Measurements from ENCODE around the gene SIAH1. TPM values are rescaled to one million over a fixed set of nuclear protein-coding genes. Genes with fewer than 3 reads are reported as not detected.
"Not testable (repeated sequence)": the region's sequence is repeated elsewhere in the genome, so short reads cannot be mapped to it uniquely, and the experiment has no call there.

Gene SIAH1
- total RNA-seq, 2 donors from 2014 or later: 25.1 to 30.7 TPM

DNA sequence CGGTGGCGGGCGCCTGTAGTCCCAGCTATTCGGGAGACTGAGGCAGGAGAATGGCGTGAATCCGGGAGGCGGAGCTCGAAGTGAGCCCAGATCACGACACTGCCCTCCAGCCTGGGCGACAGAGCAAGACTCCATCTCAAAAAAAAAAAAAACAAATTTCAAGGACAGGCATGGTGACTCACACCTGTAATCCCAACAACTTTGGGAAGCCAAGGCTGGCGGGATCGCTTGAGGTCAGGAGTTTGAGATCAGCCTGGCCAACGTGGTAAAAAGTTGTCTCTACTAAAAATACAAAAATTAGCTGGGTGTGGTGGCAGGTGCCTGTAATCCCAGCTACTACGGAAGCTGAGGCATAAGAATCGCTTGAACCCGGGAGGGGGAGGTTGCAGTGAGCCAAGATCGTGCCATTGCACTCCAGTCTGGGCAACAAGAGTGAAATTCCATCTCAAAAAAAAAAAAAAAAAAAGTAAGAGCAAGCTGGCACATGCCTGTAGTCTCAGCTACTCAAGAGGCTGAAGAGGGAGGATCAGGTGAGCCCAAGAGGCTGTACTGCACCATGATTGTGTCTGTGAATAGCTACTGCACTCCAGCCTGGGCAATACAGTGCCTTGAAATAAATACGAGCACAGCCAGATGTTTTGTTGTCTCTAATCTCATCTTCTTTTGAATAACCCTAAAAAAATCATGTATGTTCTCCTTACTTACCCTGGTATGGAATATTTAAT is 14.4 kb downstream of the SIAH1 start:
- DNase-seq; ATAC-seq; intact Hi-C loops (cut with DNase I, micrococcal nuclease): not testable (repeated sequence)

DNA sequence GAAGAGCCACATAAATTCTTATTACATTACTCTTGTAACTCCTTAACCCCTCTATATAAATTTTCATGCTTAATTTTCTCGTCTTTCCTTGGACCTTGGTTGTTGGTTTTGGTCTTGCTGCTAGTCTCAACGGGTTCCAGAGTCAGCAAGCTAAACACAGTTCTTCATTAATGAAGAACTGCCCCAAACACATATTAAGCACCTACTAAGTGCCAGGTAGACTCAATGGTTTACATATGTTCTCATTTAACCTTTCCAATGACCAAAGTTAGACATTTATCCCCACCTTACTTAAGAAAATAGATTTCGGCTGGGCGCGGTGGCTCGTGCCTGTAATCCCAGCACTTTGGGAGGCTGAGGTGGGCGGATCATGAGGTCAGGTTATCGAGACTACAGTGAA is 15.0 kb downstream of the SIAH1 start:
- no peak for ATAC-seq
- DNase-seq: no peak

DNA sequence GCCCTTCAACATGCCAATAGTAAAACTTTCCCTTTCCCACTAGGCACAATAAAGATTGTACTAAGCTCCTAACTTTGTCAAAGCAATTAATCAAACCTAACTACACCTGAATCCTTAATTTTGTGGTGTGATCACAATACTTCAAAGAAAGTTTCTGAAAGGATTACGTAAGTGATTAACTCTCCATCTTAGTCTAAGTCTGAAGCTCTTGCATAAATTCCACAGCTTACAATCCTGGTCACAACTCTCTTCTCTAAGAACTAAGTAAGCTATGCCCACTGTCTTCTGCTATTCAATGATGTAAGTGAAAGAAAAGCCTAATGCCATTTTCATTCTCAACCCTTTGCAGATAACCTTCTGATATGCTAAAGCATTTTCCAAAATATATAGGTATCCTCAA is 15.4 kb downstream of the SIAH1 start:
- intact Hi-C loops (cut with DNase I, micrococcal nuclease): no loop called here
- no peak for DNase-seq
- no peak for ATAC-seq

More for the DNA sequence above, 15.0 kb downstream of the SIAH1 start:
- intact Hi-C loops (cut with DNase I, micrococcal nuclease): no loop called here

DNA sequence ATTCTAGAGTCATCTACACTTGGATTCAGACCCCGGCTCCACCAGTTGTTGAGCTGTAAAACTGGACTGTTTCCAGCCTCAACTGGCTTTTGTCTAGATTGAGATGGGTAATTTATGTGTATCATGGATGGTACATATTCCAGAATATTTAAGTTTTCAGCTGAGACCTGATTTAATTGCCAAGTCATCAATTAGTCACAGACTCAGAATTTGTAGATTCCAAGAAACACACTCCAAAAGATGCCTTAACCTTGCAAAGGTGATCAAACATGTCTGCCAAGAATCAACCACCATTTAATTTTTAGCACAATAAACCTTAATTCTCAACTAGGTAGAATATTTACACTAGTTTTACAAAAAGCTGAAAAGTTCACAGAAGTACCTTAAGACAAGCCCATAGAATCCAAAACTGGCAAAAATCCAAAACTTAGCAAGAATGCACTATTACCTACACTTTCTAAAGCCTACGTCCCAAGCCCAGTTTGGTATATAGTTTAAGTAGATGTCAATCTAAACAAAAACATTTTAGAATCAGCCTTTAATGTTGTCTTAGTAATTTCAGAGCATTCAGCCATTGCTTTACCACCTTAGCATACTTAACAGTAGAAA is 17.7 kb downstream of the SIAH1 start:
- ATAC-seq: no peak
- DNase-seq: no peak
- intact Hi-C loops (cut with DNase I, micrococcal nuclease): no loop called here

DNA sequence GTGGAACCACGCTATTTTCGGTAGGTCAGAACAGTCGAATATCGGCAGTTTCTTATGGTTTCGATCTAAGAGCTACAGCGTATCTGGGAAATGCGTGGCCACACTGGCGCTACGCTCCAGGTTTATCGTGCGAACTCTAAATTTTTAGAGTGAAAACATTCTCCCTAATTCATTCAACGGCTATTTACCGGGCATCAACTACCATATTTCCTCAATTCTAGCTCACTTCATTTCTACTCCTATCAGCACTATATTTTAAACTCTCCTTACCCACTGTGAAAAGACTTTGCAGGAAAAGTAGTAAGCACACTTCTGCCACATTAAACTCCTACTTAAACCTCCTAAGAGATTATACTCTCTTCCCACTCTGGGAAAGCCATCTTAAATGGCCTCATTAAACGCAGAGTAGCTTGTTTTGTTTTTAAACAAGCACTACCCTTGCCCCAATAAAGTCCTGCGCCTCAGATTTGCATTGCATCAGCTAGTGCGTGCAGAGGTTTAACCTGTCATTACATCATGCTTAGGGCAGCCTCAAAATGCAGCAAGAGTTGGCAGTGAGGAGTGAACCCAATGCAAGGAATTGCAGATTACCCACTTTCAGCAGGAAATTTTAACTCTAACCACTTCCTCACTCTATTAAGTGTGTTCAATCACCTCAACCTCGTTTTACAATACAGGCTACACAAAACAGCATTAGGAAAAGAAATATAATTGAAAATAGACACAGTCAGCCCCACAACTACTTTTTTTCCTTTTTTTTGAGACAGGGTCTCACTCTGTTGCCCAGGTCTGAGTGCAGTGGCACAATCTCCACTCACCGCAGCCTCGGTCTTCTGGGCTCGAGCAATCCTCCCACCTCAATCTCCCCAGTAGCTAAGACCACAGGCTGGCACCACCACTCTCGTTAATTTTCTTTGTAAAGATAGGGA is 18.8 kb downstream of the SIAH1 start:
- DNase-seq (peak in 1 of 2 donors; percentile 61), ATAC-seq (peak; percentile 57)
- intact Hi-C loops (cut with DNase I, micrococcal nuclease): no loop called here

DNA sequence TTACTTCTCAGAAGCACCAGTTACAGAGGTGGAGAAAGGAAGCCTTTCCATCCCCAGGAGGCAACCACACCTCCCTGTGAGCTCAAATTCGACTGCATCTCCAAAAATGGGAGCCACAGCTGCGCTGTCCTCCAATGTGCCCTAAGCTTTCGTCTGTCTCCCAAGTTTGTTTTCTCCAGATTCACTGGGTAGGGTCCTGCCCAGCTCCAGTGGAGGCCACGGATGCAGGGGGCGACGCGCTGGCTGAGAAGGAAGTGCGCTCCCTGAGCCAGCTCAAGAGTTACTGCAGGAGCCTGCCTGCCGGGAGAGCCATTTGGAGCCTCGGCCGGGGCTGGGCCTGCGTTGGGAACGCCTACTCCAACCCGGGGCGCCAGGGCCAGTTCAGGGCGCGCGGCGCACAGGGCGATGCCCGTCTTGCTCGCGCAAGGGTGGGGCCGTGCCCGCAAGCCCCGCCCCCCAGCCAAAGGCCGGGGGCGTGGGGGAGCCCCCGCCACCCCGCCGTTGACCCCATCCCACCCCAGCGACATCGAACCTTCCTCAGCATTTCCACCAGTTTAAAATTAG is 19.5 kb downstream of the SIAH1 start:
- intact Hi-C loops (cut with DNase I, micrococcal nuclease): no loop called here
- DNase-seq (peak; percentile 94 to 95), ATAC-seq (peak; percentile 97)

DNA sequence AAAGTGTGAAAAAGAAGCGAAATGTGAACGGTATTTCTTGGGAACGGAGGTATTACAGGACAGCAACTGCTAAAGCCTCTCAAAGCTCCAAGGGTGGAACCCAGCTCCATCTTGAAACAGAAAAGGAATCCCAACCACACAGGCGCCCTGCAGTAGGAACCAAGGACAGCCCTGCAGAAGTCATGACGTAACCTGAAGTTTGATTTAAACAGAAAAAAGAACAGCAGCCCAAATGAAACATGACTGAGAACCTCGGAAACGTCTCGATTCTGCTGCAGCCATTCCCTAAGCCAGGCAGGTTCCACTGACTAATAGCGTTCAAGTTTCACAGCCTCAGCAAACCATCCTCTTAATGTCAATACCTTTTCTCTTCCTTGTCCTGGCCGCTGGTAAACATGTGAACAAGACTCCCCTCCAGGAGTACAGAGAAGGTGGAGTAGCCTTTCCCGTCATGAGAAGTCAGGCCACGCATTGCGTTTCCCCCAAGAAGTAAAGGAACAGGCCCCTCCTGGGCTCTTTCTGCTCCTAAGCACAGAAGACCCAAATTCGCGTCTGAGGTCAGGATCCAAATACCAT is 20.1 kb downstream of the SIAH1 start:
- peak; percentile 19 to 33 for DNase-seq
- ATAC-seq: peak; percentile 53
- intact Hi-C loops (cut with DNase I, micrococcal nuclease): no loop called here

DNA sequence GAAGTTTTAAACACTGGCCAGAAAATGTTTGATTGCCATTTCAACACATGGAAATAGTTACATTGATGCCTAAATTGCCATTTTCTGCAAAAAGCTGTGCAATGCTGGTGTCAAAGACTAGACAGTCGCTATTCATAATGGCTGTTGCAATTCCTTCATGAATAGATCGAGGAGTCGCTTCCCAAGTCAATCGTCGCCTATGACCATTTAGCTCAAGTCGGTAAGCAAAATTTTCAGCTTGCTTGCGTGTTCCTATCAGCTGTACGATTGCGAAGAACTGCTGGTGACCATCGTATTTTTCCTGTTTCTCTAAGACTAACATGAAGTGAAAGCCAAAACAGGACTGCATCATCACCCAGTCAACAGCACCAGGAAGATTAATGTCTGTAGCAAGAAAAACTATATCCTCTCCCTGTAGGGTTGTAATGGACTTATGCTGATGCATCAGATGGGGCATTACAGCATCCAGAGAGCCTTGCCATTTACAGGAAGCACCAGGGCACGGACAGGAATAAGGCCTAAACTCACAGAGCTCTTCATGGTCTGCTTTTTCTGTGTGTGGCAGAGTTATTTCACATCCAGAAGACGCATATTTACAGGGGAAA is 23.6 kb downstream of the SIAH1 start:
- no peak for ATAC-seq
- DNase-seq: no peak
- intact Hi-C loops (cut with DNase I, micrococcal nuclease): no loop called here

DNA sequence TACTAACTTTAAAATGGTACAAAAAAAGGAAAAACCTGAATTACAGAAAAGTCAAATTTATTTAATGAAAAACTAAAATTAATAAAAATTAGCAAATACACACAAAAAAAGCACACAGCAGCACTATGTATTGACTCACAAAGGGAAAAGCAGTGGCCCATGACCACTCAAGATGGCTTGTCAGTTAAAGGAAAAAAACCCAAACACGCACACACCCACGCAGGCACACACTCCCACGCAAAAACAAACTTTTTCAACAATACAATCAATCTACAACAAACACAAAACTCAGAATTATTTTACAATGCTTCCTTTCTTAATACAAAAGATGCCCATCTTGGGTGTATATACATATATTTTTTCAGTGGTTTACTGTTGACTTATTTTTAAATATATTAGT is 24.2 kb downstream of the SIAH1 start:
- ATAC-seq (no peak), DNase-seq (no peak)
- intact Hi-C loops (cut with DNase I, micrococcal nuclease): no loop called here

DNA sequence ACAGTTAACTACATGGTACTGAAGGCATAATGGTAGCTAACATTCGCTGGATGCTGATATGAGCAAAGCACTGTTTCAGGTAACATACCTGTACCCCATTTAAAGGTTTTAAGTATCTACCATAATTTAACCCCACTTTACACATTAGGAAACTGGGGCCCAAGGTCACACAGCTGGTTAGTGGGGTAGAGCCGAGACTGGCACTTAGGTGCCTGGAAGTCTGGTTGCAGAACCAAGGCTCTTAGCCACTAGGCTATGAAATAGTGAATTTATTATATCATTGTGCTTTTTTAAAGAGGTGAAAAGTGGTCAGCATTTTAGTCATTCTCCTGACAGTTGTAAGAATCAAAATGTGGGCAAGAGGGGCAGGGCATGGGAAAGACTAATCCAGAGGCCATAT is 25.2 kb downstream of the SIAH1 start:
- no peak for DNase-seq
- ATAC-seq: no peak
- intact Hi-C loops (cut with DNase I, micrococcal nuclease): loop anchor here in 1 of 2 donors (10.0 kb wide), 1 partner anchor 185 kb away; no protein-coding TSS in a partner anchor

DNA sequence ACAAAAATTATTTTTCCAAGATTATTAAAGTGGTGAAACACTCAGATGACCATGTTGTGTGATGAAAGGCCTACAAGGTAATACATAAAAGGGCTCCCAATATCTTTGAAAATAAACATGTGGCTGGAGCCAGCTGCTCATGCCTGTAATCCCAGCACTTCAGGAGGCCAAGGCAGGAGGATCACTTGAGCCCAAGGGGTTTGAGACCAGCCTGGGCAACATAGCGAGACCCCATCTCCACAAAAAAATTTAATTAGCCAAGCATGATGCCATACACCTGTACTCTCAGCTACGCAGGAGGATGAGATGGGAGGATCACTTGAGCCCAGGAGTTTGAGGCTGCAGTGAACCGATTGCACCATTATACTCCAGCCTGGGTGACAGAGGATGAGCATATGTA is 26.8 kb downstream of the SIAH1 start:
- DNase-seq: no peak
- no peak for ATAC-seq
- intact Hi-C loops (cut with DNase I, micrococcal nuclease): loop anchor here in 1 of 2 donors (10.0 kb wide), 1 partner anchor 186 kb away; no protein-coding TSS in a partner anchor

DNA sequence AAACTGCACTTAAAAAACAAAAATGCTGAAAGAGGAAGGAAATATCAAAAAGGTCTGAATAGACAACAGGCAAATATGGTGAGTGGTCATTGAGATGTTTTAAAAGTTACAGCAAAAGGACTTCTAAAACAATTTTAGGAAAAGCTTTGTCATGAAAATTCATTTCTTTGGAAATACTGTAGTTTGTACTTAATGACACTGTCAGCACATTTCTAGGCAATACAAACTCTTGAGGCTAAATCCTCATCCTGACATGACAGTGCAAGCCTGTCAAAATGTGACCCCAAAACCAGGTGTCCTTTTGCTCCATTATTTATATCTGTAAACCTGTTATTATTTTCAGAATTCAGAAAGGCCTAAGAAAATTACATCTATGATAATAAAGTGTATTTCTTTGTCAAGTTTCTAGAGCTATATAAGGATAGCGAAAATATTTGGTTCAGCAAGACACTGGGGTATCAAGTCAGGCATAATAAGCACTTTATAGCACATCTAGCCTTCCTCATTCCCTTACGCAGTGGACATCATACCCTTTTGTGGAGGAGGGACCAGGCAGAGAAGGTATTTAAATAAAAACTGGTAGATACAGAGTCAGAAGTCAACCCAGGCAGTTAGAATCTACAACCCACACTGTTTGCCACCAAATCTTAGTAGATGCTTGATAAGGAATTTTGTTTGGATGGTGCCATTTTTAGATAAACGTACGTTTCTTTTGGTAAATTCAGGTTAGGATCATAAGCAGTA is 28.4 kb downstream of the SIAH1 start:
- ATAC-seq: no peak
- no peak for DNase-seq
- intact Hi-C loops (cut with DNase I, micrococcal nuclease): loop anchor here in 1 of 2 donors (10.0 kb wide), 1 partner anchor 188 kb away; no protein-coding TSS in a partner anchor

DNA sequence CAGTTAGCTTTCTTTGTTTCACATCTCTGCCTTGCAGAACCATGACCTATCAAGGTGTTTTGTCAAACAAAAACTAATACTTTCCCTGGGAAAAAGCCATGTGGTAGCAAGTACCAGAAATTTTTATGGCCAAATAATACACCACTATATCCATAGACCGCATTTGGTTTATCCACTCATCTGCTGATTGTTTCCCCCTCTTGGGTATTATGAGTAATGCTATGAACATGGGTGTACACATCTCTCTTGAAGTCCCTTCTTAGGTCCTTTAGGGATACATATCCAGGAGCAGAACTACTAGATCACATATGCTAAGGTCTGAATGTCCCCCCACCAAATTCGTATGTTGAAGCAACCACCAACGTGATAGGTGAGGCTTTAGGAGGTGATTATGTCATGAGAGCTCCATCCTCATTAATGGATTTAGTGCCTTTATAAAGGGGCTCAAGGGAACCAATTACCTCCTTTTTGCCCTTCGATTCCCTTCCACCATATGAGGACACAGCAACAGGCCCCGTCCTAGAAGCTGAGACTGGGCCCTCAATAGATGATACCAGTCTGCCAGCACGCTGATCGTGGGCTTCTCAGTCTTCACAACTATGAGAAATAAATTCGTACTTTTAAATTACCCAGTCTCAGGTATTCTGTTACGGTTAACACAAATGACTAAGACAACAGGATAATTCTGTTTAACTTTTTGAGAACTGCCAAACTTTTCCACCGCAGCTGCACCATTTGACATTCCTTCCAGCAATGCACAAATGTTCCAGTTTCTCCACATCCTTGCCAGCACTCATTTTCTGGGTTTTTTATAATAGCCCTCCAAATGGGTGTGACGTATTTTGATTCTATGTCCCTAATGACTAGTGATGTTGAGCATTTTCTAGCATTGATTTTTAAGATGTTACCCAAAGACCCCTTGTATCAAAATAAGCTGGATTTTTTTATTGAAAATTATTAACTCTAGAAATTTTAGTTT is 30.0 kb downstream of the SIAH1 start:
- DNase-seq: no peak
- intact Hi-C loops (cut with DNase I, micrococcal nuclease): loop anchor here in 1 of 2 donors (5.0 to 10.0 kb wide), 2 partner anchors 190 to 267 kb away; no protein-coding TSS in a partner anchor
- no peak for ATAC-seq

DNA sequence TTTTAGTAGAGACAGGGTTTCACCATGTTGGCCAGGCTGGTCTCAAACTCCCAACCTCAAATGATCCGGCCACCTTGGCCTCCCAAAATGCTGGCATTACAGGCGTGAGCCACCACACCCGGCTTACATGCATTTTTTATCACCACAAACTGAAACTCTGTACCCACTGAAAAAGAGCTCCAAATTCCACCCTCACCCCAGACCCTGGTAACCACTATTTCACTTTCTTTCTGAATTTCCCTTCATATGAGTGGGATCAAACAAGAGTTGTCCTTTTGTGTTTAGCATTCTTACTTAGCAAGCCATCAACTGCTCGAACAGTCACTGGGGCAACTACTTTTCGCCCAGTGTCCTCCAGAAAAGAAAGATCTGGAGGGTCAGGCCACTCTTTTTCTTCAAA is 30.8 kb downstream of the SIAH1 start:
- intact Hi-C loops (cut with DNase I, micrococcal nuclease): loop anchor here in 1 of 2 donors (5.0 to 10.0 kb wide), 2 partner anchors 190 to 268 kb away; no protein-coding TSS in a partner anchor
- DNase-seq, ATAC-seq: not testable (repeated sequence)

DNA sequence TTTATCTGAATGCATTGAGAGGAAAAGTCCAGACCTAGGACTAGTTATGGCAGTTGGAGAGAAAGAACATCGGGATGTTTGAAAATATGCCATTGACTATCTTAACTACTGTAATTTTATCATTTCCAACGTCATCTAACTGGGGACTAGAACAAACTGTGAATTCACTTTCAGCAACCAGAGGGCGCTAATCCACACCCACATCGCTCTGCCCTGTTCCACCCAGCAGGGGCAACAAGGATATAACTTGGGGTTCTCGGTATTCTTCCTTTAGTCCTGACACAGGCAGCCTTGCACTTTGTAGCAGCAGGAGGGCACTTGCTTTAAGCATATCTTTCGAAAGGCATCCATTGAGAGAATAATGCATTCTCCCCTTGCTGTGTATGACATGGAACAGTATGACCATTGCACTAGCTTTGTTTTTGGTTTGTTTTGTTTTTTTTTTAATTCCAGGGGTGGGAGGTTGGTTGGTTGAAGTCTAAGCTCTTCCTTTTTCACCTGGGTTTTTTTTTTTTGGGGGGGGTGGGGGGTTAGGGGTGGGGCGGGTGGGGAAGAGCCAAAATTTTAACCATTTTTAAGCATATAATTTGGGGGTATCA is 31.5 kb downstream of the SIAH1 start:
- DNase-seq (peak; percentile 47 to 65), ATAC-seq (peak; percentile 88)
- intact Hi-C loops (cut with DNase I, micrococcal nuclease): loop anchor here in 1 of 2 donors (5.0 to 10.0 kb wide), 2 partner anchors 191 to 269 kb away; no protein-coding TSS in a partner anchor

Measured in left colon (tissue), 2 donors.